IMR-90 (cell line): ENCODE results near the gene CDYL2.

ENCODE experiments used
- BHLHE40 ChIP-seq: fragments of 150-350 bp; IDR thresholded peaks from 2 replicates; pipeline ENCODE4 v1.6.1; 2016; ENCODE audit warnings: mild to moderate bottlenecking, low read depth, low read length
- CEBPB ChIP-seq: IDR thresholded peaks from 2 replicates; pipeline ENCODE4 v1.6.1; 2012; ENCODE audit warnings: low read depth, low read length, improper control_type of control experiment
- FOS ChIP-seq: fragments of 150-350 bp; IDR thresholded peaks from 2 replicates; pipeline ENCODE4 v1.6.1; 2016; ENCODE audit warnings: low read depth, low read length
- MAFK ChIP-seq: IDR thresholded peaks from 2 replicates; pipeline ENCODE4 v1.6.1; 2012; ENCODE audit warnings: low read depth, low read length, improper control_type of control experiment
- MXI1 ChIP-seq: IDR thresholded peaks from 2 replicates; pipeline ENCODE4 v1.6.1; 2012; ENCODE audit warnings: low read depth, mild to moderate bottlenecking, low read length, moderate library complexity, borderline replicate concordance
- NFE2L2 ChIP-seq: fragments of 150-350 bp; IDR thresholded peaks from 2 replicates; pipeline ENCODE4 v1.6.1; 2016; ENCODE audit warnings: low read depth, mild to moderate bottlenecking, low read length
- POLR2A ChIP-seq: IDR thresholded peaks from 2 replicates; pipeline ENCODE4 v1.6.1; 2012; ENCODE audit warnings: mild to moderate bottlenecking, low read depth, low read length
- RAD21 ChIP-seq: IDR thresholded peaks from 2 replicates; pipeline ENCODE4 v1.6.1; 2012; ENCODE audit warnings: low read length, improper control_type of control experiment
- RCOR1 ChIP-seq: IDR thresholded peaks from 2 replicates; pipeline ENCODE4 v1.6.1; 2012; ENCODE audit warnings: mild to moderate bottlenecking, low read length, improper control_type of control experiment; ENCODE audit not compliant: insufficient replicate concordance
- SMC3 ChIP-seq: fragments of 150-350 bp; IDR thresholded peaks from 2 replicates; pipeline ENCODE4 v1.6.1; 2016; ENCODE audit warnings: low read depth, mild to moderate bottlenecking, antibody characterized with exemption, low read length, moderate library complexity
- TF ChIP-seq, protein P1 (sequence below): conservative IDR thresholded peaks from 2 replicates; pipeline ENCODE4 v1.5.1; 2012; ENCODE audit warnings: mild to moderate bottlenecking, low read depth, low read length, improper control_type of control experiment
- TF ChIP-seq, protein P2 (sequence below): fragments of 150-350 bp; IDR thresholded peaks from 2 replicates; pipeline ENCODE4 v1.6.1; 2017; ENCODE audit warnings: mild to moderate bottlenecking, antibody characterized with exemption, low read length, low read depth
- TF ChIP-seq, protein P3 (sequence below): fragments of 150-350 bp; IDR thresholded peaks from 2 replicates; pipeline ENCODE4 v1.6.1; 2016; ENCODE audit warnings: low read depth, mild to moderate bottlenecking, low read length, moderate library complexity, borderline replicate concordance

DNA sequence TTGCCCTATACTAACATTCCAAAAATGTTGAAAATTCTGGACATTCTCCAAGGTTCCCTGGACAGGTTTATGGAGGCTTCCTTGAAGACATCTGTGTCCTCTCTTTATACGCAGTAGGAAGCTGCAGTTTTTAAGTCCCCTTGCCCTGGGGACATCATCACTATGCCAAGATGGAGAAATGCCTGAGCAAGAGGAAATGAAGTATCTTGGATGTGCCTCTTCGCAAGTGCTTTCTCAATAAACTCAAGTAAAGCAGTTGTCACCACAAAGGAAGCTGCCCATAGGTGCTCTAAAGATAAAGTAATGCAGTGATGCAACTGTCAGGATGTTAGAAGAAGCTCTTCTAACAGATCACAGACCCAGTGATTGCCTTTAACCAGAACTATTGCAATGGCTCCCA is 71.0 kb downstream of the CDYL2 start:
- TF ChIP-seq, protein P1, sequence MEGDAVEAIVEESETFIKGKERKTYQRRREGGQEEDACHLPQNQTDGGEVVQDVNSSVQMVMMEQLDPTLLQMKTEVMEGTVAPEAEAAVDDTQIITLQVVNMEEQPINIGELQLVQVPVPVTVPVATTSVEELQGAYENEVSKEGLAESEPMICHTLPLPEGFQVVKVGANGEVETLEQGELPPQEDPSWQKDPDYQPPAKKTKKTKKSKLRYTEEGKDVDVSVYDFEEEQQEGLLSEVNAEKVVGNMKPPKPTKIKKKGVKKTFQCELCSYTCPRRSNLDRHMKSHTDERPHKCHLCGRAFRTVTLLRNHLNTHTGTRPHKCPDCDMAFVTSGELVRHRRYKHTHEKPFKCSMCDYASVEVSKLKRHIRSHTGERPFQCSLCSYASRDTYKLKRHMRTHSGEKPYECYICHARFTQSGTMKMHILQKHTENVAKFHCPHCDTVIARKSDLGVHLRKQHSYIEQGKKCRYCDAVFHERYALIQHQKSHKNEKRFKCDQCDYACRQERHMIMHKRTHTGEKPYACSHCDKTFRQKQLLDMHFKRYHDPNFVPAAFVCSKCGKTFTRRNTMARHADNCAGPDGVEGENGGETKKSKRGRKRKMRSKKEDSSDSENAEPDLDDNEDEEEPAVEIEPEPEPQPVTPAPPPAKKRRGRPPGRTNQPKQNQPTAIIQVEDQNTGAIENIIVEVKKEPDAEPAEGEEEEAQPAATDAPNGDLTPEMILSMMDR, result no peak
- TF ChIP-seq, protein P2, sequence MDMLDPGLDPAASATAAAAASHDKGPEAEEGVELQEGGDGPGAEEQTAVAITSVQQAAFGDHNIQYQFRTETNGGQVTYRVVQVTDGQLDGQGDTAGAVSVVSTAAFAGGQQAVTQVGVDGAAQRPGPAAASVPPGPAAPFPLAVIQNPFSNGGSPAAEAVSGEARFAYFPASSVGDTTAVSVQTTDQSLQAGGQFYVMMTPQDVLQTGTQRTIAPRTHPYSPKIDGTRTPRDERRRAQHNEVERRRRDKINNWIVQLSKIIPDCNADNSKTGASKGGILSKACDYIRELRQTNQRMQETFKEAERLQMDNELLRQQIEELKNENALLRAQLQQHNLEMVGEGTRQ, result no peak
- TF ChIP-seq NFE2L2 (no peak), MAFK (no peak), POLR2A (no peak), MXI1 (no peak), RAD21 (no peak), BHLHE40 (no peak), RCOR1 (no peak), CEBPB (no peak), SMC3 (no peak), FOS (no peak)
- TF ChIP-seq, protein P3, sequence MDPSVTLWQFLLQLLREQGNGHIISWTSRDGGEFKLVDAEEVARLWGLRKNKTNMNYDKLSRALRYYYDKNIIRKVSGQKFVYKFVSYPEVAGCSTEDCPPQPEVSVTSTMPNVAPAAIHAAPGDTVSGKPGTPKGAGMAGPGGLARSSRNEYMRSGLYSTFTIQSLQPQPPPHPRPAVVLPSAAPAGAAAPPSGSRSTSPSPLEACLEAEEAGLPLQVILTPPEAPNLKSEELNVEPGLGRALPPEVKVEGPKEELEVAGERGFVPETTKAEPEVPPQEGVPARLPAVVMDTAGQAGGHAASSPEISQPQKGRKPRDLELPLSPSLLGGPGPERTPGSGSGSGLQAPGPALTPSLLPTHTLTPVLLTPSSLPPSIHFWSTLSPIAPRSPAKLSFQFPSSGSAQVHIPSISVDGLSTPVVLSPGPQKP, result no peak
